ENCODE results near the gene NAA80.

GRCh38 chr3:50268276-50268675, 30.9 kb downstream of the NAA80 start:
- TF ChIP-seq CTCF (conservative IDR thresholded peaks at IDR 0.05; ENCODE audit: low read depth, low read length) = no peak
- no peak for TF ChIP-seq EZH2 (IDR thresholded peaks at IDR 0.05; ENCODE audit: borderline replicate concordance, low read depth, low read length, poor library complexity, severe bottlenecking)

All from A673 (cell line).